Globus pallidus (tissue), 1 donor: ENCODE data around the gene ADARB2.
"Not testable (repeated sequence)": the region's sequence is repeated elsewhere in the genome, so short reads cannot be mapped to it uniquely, and the experiment has no call there.

Experiments
- DNase-seq: peaks from one replicate; pipeline ENCODE4 v3.0.0-alpha.2; 2015; ENCODE audit warnings: low spot score

The ADARB2 gene

DNA sequence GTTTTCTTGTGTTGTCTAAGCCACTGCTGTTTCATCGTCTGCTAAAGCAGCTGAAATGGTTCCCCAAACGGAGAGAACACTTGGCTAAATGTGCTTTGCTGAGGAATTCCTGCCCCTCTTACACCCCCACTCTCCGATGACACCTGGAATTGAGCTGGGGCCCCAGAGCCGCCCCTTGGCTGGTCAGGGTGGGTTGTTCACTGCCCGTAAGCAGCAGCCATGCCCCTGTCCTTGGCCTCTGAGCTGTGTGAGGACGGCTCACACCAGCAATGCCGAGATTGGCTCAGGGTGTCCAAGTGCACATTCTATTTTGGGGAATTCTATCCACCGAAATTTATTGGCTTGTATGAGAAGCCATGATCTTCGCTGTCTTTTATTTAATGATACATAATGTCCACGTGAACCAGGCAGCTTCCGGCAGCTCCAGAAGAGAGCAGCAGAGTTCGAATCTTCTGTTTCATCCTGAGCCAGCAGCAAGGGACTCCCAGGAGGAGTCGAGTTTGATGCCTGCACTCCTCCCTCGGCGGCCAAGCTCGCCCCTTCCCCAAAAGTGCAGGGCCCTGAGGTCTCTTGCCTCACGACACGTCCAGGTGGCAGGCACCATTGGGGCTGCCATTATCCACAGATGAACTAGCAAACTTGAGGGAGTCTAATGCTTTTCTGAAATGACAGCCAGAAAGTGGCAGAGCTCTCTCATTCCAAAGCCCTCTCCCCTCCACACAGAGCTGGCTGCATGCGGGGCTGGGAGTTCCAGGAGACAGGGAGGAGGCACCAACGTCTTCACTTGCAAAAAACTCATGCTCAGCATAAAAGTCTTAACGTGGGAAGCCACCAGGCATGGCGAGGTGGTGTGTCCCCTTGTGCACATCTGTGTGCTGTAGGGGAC lies 567.1 kb downstream of the ADARB2 start:
- DNase-seq, result no peak

DNA sequence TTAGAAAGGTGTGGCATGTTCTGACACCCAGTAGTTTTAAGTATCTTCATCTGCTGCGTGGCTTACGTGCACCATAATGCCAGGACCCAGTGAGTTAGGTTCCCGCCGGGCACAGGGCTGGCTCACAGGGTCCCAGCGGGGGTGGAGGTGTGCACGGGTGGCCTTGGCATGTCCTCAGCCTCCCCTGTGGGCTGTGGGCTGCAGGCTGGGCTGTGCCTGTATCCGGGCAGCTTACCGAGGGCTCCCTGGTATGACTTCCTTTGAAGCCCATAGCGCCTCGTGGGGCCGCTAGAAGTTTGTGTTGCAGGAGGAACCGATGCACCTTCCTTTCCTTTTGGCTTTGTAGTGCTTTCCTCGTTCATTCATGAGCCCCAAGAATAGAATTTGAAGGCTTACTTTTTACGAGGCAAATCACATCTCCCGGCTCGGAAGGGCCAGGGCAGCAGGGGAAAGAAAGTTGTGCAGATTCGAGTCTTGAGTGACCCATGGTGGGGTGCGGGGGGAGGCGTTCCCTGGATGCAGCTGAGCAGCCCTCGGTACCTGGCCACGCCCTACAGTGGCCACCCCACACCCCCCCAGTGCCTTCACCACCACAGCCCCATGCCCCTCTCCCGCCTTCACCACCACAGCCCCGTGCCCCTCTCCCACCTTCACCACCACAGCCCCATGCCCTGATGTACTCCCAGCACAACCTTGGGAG lies 568.0 kb downstream of the ADARB2 start:
- no peak for DNase-seq

DNA sequence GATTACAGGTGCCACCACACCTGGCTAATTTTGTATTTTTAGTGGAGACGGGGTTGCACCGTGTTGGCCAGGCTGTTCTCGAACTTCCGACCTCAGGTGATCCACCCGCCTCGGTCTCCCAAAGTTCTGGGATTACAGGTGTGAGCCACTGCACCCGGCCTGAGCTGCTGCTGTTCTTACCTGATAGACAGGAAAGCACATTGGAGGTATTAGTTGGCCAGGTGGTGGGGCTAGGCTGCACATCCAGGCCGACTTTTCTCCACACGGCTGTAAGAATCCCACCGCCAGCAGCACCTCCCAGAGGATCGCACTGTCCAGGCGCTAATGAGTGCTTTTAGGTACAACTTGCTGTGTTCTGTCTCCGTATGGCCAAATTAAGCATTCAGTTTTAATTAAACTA lies 568.6 kb downstream of the ADARB2 start:
- DNase-seq, result no peak

DNA sequence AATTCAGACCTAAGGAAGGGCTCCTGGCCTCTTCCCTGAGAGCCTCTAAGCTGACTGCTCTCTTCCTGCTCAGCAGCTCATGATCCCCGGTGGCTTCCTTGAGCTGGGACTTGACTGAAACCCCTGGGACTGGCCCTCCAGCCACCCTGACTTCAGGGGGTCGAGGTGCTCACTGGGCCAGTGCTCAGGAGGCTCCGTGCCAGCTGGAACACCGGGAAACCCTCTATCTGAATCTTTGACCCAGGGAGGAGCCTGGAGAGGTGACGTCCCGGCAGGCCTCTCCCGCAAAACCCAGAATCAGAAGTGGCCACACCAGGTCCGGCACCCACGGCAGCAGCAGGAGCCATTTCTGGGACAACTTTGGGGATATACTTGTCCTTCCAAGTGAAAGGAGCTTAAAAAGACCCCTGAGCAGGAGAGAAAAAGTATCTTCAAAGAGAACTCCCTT lies 570.5 kb downstream of the ADARB2 start:
- no peak for DNase-seq

DNA sequence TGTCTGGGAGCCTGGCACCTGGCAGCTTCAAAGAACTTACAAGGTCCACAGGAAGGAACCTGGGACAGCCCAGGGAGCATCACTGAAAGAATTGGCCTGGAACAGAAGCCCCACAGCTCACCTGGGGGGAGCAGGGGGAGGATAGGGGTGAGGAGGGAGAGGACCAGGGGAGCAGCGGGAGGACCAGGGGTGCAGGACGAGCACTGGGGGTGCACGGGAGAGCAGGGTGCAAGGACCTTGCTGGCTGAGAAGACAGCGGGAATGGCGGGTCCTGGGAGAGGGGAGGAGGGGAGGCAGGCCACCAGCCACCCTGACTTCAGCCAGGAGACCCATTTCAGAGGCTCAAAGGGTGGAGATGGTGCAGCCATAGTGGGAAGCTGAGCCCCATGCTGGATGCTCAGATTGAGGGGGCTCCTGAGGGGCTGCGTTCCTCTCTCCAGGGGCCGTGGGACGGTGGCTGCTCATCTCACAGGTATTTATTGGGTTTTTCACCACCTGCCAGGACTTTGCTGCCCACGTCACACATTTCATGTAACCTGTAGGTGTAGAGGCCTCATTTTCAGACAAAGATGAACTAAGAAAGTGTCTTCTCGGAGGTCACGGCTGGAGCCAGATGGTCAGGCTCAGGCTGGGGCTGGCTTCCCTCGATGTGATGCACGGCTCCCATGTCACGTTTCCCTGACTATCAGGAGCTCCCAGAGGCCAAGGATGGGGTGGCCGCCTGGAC lies 571.1 kb downstream of the ADARB2 start:
- DNase-seq, result no peak

DNA sequence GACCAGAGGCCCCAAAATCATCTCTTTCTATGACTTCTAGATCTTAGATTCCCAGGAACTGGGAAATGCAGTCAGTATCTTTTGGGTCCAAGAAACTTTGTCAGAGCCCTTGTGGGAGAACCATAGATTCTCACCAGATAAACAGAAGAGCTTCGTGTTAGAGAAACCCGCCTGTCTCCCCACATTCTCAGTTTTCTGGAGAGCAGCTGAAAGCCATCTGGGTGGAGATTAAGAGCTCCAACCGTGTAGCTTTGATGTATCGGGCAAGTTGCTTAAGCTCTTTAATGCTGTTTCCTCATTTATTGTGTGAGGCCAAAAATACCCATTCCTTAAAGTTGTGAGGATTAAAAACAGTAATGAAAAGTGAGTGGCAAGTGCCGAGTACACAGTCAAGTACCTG lies 573.5 kb downstream of the ADARB2 start:
- DNase-seq, result no peak

DNA sequence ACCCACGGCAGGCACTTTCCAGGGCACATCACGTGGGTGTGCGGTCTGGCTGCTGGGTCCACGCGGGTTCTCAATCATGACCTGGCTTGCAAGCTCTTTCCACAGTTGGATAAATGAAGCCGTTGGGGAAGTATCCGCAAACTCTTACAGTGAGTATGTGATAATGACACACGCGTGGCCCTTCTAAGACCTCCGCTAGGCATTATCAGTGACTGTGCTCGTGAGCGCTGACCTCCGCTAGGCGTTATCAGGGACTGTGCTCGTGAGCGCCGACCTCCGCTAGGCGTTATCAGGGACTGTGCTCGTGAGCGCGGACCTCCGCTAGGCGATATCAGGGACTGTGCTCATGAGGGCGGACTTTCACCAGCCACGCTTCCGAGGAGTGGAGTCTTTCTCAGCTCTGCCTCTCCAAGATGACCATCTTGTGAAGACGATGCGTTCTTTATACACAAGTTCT lies 574.1 kb downstream of the ADARB2 start:
- no peak for DNase-seq

DNA sequence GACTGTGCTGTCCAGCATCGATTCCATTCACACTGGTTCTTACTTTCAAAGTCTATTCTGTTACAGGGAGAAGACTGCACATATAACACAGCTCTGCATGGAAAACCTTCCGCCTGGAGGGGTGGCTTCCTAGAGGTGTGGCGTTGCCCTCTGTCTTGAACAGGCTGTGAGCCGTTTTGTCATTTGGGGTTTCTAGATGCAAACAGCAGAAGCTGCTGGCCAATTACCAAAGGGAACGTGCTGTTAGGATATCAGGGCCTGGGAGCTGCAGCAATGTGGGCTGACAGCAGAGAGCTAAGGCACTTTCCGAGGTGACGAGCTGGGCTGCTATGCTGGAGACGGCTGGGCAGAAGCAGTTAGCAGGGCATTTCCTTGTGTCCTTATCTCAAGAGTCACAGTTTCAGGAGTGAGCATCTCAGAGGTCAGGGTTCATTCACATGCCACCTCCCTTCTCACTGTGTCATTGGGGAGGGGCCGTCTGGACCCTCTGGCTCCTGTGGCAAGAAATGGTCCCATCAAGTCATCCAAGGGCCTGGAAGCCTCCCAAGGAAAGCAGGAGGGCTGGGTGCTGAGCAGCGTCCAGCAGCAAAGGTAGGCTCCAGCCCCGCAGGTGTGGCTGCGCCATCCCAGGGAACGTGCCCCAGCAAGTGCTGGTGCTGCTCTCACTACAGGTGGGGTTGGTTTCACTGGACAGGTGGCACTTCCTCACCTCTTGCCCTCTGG lies 574.7 kb downstream of the ADARB2 start:
- no peak for DNase-seq

DNA sequence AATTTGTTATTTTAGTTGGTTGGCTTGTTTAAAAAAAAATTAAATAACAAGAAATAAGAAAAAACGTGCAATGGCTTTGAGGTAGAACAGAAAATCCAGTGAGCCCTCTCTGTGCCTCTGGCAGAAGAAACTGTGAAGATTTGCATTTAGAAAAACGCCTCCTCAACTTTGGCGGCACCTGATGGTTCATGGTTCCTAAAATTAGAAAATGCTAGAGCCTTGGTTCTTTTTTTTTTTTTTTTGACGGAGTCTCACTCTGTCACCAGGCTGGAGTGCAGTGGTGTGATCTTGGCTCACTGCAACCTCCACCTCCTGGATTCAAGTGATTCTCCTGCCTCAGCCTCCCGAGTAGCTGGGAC lies 576.0 kb downstream of the ADARB2 start:
- DNase-seq, result not testable (repeated sequence)

DNA sequence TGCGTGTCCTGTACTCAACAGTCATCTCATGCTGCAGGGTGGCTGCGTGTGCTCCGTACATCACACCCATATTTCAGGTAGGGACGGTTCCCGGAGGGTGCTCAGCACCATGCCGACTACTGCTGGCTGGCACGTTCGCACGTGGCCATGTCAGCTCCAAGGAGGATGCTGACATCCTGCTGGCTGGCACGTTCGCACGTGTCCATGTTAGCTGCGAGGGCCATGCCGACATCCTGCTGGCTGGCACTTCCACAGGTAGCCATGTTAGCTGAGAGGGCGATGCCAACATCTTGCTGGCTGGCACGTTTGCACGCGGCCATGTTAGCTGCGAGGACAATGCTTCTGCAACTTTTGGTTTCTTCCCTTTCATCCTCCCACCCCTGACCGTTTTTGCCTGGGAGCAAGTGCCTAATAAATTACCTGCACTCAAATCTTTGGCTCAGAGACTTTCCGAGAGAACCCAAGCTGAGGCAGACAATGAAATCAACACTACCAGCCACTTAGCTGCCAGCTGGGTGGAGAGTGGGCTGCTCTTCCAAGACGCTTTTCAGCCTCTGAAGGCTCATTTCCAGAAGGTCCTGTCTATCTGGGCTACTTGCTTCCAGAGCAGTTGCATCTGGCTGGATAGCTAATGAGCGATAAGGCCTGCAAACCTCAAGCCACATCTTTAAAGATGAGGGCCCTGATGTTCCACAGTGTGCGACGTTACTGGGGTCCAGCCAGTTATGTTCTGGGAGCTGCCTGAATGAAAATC lies 576.6 kb downstream of the ADARB2 start:
- DNase-seq, result no peak

DNA sequence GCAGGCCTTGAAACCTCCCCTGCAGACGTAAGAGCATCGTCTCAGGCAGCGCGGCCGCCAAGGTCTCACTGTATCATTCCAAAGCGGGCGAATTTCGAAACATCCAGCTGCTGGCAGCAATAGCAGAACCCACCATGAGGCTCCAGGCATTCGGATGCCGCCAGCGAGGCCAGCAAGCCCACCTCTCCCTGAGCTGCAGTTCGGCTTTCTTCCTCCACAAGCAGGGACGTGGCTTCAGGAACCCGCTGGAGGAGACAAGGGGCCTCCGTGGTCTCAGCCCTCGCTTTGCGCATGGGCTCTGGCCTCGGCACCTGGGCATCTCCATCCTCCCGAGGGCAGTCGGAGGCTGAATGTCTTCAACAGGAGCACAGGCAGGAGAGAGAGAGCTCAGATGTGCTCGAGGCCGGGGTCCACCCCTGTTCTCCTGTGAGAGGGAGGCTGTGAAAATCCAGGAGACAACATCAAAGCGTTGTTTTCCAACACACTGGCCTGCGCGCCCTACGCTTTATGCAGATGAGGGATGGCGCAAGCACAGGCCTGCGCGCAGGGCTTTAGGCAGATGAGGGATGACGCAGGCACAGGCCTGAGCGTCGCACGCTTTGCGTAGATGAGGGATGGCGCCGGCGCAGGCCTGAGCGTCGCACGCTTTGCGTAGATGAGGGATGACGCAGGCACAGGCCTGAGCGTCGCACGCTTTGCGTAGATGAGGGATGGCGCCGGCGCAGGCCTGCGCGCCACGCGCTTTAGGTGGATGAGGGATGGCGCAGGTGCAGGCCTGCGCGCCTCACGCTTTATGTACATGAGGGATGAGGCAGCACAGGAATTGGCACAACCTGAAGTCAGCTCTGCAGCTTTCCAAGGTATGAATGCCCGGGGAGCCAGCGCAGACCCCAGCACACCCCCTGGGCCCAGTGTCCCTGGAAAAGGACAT lies 577.9 kb downstream of the ADARB2 start:
- no peak for DNase-seq

DNA sequence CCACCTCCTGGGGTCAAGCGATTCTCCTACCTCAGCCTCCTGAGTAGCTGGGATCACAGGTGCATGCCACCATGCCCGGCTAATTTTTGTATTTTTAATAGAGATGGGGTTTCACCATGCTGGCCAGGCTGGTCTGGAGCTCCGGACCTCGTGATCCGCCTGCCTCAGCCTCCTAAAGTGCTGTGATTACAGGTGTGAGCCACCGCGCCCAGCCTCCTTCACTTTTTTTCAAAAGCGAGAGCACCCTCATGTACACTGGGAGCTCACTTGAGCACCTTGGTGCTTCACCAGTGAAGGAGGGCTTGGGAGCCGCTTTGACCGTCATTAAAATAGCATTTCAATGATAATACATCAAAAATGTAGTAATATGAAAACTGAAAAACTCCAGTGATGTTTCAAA lies 578.8 kb downstream of the ADARB2 start:
- DNase-seq, result not testable (repeated sequence)

DNA sequence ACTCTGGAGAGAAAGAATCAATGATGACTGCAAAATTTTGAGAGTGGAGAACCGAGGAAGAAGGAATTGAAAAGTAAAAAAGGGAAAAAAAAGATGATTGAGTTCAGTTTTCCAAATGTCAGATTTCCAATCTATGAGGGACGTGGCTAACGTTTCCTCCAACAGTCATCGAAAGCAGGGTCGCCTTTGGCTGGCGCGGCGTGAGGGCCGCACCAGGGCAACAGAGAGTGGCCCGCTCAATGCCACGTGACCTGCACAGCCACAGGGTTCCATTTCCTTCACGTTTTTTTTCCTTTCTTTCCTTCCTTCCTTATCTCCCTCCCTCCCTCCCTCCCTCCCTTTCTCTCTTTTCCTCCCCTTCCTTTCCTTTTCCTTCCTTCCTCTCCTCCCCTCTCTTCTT lies 579.3 kb downstream of the ADARB2 start:
- DNase-seq, result no peak

DNA sequence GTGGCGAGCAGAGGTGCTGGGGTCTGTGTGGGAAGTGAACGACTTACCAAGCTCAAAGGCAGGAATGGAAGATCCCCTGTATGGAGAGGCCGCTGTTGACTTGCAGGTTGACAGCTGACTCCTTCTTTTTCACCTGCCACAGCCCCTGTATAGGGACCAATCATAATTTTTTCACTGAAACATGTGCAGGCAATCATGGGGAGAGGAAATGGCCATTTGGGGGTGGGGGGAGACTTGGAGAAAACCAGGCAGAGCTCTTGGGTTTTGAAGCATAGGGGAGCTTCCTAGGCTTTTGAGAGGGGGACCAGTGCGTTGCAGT lies 579.8 kb downstream of the ADARB2 start:
- DNase-seq, result no peak

DNA sequence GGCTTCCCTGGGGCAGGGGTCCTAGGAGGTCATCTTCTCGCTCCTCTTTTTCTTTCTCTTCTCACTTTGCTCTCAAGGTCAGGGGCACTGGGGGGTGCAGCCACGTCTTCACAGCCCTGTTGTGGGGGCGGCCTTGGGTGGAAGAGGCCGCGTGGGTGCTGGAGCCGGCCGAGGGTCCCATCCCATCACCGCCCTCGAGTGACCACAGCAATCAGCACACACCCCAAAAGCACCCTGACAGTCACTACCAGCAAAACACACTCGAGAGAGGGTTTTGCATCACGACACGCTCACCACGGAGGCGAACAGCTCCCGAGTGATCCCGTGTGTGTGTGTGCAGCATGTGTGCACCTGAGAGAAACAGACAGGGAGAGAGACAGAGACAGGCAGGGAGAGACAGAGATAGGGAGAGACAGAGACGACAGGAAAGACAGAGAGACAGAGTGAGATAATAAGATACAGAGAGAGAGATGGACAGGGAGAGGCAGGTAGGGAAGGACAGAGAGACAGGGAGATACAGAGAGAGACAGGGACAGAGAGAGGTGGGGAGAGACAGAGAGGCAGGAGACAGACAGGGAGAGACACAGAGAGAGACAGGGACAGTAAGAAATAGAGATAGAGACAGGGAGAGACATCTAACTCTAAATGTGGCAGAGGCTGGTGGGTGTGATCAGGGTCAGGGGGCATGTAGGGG lies 580.3 kb downstream of the ADARB2 start:
- no peak for DNase-seq

DNA sequence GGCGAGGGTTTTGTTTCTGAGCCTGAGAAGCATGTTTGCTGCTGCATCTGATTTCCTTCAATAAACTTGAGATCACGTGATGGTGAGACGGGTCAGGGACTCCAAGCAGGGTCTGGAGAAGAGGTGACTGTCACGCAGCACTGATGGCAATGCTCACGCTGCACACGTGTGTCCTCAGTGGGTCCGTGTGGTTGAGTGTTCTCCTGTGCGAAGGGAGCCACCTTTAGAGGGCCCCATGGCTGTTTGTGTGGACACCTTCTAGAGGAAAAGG lies 580.8 kb downstream of the ADARB2 start:
- no peak for DNase-seq

DNA sequence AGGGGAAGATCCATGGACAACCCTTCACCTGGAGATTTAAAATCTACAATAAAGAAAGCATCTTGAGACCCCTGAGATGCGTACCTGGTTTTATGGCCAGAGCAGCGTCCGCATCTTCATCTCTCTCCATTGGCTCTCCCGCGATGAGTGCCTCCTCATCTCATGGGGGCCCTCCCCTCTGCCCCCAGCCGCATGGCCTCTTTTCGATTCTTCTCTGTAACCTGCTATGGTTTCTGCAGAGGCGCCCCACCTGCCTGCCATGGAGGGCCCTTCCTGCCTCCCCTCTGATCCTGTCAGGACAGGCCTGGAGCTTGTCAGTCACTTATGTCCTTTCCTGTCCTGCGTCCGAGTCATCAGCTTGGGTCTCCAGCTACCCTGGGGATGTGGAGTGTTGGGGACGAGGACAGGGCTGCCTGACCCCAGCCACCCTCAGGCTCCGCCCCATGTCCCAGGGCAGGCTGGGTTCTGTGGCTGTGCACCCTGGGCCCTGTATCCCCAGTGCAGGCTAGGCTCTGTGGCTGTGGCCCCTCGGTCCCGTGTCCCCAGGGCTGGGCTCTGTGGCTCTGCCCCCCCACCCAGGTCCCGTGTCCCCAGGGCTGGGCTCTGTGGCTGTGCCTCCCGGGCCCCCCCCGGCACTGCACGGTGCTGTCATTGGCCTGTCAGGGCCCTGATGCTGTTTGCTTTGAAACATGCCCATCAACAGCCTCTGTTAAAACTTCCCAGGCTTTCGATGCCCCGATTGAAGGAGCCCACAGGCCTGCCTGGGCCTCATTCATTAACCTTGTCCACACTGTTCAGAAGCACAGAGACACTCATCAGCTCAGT lies 581.3 kb downstream of the ADARB2 start:
- no peak for DNase-seq

DNA sequence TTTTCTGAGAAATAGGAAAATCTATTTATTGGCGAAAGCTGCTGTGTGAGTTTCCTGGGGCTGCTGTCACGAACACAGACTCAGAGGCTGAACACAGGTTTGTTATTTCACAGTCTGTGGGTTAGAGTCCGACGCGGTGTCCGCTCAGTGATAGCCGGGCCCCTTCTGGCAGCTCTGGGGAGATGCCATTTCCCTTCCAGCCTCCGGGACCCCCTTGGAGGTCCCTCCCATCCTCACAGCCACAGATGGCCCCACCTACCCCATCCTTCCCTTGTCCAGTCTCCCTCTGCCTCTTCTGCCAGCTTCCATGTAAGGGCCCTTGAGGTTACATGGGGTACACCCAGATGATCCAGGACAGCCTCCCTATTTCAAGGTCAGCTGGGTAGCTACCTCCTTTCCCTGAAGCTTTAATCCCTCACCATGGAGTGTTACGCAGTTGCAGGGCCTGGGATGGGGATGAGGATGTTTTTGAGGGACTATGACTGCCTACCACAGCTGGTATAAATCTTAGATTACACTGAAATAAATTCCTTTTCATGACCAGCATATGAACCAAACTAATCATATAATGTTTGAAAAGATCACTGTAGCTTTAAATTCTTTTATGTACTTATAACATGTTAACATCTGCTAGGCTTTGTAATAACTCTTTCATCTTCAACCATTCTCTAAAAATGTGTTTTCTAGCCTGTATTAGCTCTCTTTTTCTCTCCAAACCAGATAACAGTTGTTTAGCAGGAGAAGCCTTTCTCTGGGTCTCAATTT lies 582.6 kb downstream of the ADARB2 start:
- no peak for DNase-seq
